IgD-negative memory B cell (primary cell): ENCODE data around the gene KNTC1. TPM values are rescaled to one million over a fixed set of nuclear protein-coding genes. Genes with fewer than 3 reads are reported as not detected.
"Not testable (repeated sequence)": the region's sequence is repeated elsewhere in the genome, so short reads cannot be mapped to it uniquely, and the experiment has no call there.

ENCODE experiments used
- H3K27ac Mint-ChIP-seq, 3 donors: one replicate each; pipeline ENCODE4 v1.8.0; 2020 to 2022; ENCODE audit warnings: mild to moderate bottlenecking in 3 of 3, mixed read lengths in 3 of 3, moderate library complexity in 1 of 3
- H3K27me3 Mint-ChIP-seq: one replicate; pipeline ENCODE4 v1.8.0; 2021; ENCODE audit warnings: mixed read lengths
- H3K36me3 Mint-ChIP-seq: one replicate; pipeline ENCODE4 v1.8.0; 2020; ENCODE audit warnings: mild to moderate bottlenecking, mixed read lengths
- H3K4me1 Mint-ChIP-seq, 3 donors: one replicate each; pipeline ENCODE4 v1.8.0; 2020 to 2022; ENCODE audit warnings: mixed read lengths in 3 of 3, mild to moderate bottlenecking in 1 of 3
- H3K4me3 Mint-ChIP-seq, 4 donors: one replicate each; pipeline ENCODE4 v1.8.0; 2020 to 2022; ENCODE audit warnings: mild to moderate bottlenecking in 4 of 4, mixed read lengths in 4 of 4, moderate library complexity in 3 of 4
- H3K9me3 Mint-ChIP-seq, 3 donors: one replicate each; pipeline ENCODE4 v1.8.0; 2020 to 2021; ENCODE audit warnings: mixed read lengths in 3 of 3, mild to moderate bottlenecking in 1 of 3
- polyA plus RNA-seq: library from polyadenylated mRNA; unstranded; fragments of 300-500 nt; fragmentation: Illumina TruSeq; gene quantifications from one replicate; pipeline ENCODE4 v1.2.3, GENCODE V29; 2021

The KNTC1 gene
- polyA plus RNA-seq, 1 donor from 2014 or later: 5.2 TPM

DNA sequence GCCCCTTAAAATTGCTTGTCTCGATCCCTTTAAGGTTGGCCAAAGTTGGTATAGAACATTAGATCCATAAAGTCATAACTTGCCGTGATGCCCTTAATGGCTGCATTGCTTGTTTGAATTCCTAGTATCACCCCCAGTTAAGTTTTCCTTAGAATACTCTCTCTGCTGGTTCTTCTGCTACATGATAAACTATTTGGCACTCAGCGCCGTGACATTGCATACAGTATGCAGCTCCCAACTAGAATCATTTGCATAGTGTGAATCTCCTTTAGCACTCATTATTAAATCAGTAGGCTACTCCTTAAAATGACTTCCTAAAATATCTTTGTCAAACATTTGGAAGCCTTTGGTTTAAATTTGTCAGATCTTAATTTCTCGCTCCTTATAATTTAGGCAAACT, 42.2 kb downstream of the KNTC1 start:
- no peak overlapping the region for H3K4me3 Mint-ChIP-seq
- peaks cover 4% of the 10 kb centered on the region for H3K36me3 Mint-ChIP-seq
- no peaks in the 10 kb centered on the region for H3K9me3 Mint-ChIP-seq
- no peaks in the 10 kb centered on the region for H3K27me3 Mint-ChIP-seq
- no peak overlapping the region for H3K27ac Mint-ChIP-seq
- H3K4me1 Mint-ChIP-seq: no peaks in the 10 kb centered on the region

- H3K4me3 Mint-ChIP-seq, H3K9me3 Mint-ChIP-seq, H3K36me3 Mint-ChIP-seq, H3K27ac Mint-ChIP-seq, H3K4me1 Mint-ChIP-seq, H3K27me3 Mint-ChIP-seq: not testable (repeated sequence)
Observed at GRCh38 chr12:122570006-122570405, 43.0 kb downstream of the KNTC1 start.

DNA sequence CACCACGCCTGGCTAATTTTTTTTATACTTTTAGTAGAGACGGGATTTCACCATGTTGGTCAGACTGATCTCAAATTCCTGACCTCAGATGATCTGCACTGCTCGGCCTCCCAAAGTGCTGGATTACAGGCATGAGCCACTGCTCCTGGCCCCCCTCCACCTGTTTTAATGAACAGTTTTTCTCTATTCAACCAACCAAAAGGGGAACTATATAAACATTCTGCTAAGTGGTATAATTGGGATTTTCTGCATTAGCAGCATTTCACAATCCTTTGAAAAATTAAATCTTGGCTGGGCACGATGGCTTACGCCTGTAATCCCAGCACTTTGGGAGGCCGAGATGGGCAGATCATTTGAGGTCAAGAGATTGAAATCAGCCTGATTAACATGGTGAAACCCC, 44.8 kb downstream of the KNTC1 start:
- Mint-ChIP-seq H3K4me3 (no peak overlapping the region), H3K36me3 (peaks cover 10% of the 10 kb centered on the region), H3K27me3 (no peaks in the 10 kb centered on the region), H3K27ac (no peak overlapping the region), H3K9me3 (no peaks in the 10 kb centered on the region), H3K4me1 (peaks cover 0 to 2% (median 0%) of the 10 kb centered on the region in 3 donors)

GRCh38 chr12:122583294-122583693, 56.2 kb downstream of the KNTC1 start:
- H3K9me3 Mint-ChIP-seq, H3K27ac Mint-ChIP-seq, H3K27me3 Mint-ChIP-seq, H3K4me1 Mint-ChIP-seq, H3K4me3 Mint-ChIP-seq, H3K36me3 Mint-ChIP-seq: not testable (repeated sequence)

DNA sequence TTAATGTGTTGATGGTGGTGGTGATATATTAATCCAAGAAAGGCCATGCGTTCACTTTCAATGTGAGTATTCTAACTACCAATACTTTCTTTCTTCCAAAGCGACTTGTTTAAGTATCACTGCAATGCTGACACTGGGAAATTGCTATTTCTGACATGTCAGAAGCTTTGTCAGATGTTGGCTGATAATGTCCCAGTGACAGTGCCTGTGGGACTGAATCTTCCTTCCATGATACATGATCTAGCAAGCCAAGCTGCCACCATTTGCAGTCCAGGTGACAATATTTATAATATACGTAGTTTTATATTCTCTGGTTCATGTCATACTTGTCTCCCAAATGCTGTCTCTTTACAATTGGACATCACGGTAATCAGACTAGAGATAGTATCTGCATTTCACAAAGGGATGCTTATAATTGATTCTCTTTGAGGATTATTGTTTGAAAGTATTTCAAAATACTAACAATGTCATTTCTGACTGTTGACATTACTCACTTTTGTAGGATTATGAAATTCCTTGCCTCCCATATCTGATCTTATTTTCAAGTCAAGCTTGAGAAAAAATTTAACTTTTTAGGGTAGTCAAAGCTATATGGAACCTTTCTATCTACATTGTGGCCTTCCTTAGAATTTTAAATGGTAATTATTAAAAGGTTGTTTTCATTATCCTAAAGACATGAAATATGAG, 57.3 kb downstream of the KNTC1 start:
- Mint-ChIP-seq H3K36me3 (peaks cover 6% of the 10 kb centered on the region), H3K9me3 (no peaks in the 10 kb centered on the region), H3K27ac (no peak overlapping the region), H3K4me3 (no peak overlapping the region), H3K27me3 (no peaks in the 10 kb centered on the region), H3K4me1 (no peaks in the 10 kb centered on the region)

DNA sequence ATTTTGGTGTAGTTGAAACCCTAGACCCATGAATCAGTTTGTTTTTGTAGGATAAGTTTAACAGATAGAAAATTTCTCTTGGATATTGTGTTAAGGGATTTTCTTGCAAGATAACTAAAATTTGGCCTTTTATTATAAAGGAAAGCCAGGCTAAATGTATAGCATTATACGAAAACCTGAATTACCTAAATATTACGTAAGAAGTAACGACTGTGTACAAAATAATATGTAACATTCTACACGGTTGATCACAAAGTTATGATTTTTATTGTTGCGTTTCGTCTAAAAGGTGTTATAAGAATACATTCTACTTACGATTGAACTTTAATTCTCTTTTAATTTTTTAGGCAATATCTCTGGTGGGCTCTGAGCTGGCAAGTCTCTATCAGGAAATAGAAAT, 63.9 kb downstream of the KNTC1 start:
- Mint-ChIP-seq H3K36me3 (peaks cover 6% of the 10 kb centered on the region), H3K4me3 (no peak overlapping the region), H3K4me1 (no peaks in the 10 kb centered on the region), H3K27ac (no peak overlapping the region), H3K9me3 (no peaks in the 10 kb centered on the region), H3K27me3 (no peaks in the 10 kb centered on the region)

GRCh38 chr12:122591966-122592365, 64.9 kb downstream of the KNTC1 start:
- not testable (repeated sequence) for H3K27ac Mint-ChIP-seq, H3K4me1 Mint-ChIP-seq, H3K27me3 Mint-ChIP-seq, H3K36me3 Mint-ChIP-seq, H3K4me3 Mint-ChIP-seq, H3K9me3 Mint-ChIP-seq

DNA sequence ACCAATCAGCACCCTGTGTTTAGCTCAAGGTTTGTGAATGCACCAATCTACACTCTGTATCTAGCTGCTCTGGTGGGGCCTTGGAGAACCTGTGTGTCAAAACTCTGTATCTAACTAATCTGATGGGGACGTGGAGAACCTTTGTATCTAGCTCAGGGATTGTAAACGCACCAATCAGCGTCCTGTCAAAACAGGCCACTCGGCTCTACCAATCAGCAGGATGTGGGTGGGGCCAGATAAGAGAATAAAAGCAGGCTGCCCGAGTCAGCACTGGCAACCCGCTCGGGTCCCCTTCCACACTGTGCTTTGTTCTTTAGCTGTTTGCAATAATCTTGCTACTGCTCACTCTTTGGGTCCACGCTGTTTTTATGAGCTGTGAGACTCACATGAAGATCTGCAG, 65.5 kb downstream of the KNTC1 start:
- not testable (repeated sequence) for H3K4me1 Mint-ChIP-seq, H3K36me3 Mint-ChIP-seq, H3K9me3 Mint-ChIP-seq, H3K4me3 Mint-ChIP-seq, H3K27me3 Mint-ChIP-seq, H3K27ac Mint-ChIP-seq

GRCh38 chr12:122593910-122594309, 66.9 kb downstream of the KNTC1 start:
- H3K4me3 Mint-ChIP-seq: no peak overlapping the region
- H3K9me3 Mint-ChIP-seq: no peaks in the 10 kb centered on the region
- H3K36me3 Mint-ChIP-seq: peaks cover 6% of the 10 kb centered on the region
- H3K4me1 Mint-ChIP-seq: no peaks in the 10 kb centered on the region
- H3K27ac Mint-ChIP-seq: no peak overlapping the region
- no peaks in the 10 kb centered on the region for H3K27me3 Mint-ChIP-seq

DNA sequence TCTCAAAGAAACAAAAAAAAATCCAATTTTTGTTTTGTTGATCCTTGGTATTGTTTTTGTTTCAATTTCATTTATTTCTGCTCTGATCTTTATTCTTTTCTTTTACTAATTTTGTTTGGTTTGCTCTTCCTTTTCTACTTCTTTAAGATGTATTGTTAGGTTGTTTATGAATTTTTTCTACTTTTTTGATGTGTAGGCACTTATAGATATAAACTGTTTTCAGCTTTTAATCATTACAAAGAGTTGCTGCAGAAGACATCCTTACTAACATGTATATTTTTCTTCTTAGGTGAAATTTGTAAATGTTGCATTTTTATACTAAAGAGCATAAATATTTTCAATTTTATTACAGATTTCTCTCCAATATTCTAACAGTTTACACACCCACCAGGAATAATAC, 69.8 kb downstream of the KNTC1 start:
- Mint-ChIP-seq H3K9me3 (no peaks in the 10 kb centered on the region), H3K27me3 (no peaks in the 10 kb centered on the region), H3K27ac (no peak overlapping the region), H3K4me1 (no peaks in the 10 kb centered on the region), H3K36me3 (peaks cover 6% of the 10 kb centered on the region), H3K4me3 (no peak overlapping the region)

DNA sequence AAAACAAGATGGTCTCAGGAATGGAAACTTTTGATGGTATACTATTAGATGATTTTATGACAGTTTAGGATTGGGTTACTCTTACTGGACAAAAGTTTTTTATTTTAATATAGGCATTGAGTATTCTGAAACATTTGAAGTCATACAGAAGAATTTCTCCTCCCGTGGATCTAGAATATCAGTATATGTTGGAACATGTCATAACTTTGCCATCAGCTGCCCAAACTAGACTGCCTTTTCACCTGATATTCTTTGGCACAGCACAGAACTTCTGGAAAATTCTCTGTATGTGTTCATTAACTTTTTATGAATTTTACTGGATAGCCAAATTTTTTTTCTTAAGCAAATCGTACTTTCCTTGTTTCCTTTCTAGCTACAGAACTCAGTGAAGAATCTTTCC, 75.4 kb downstream of the KNTC1 start:
- Mint-ChIP-seq H3K9me3 (no peaks in the 10 kb centered on the region), H3K36me3 (peaks cover 9% of the 10 kb centered on the region), H3K4me3 (no peak overlapping the region), H3K27me3 (no peaks in the 10 kb centered on the region), H3K27ac (no peak overlapping the region), H3K4me1 (no peaks in the 10 kb centered on the region)

DNA sequence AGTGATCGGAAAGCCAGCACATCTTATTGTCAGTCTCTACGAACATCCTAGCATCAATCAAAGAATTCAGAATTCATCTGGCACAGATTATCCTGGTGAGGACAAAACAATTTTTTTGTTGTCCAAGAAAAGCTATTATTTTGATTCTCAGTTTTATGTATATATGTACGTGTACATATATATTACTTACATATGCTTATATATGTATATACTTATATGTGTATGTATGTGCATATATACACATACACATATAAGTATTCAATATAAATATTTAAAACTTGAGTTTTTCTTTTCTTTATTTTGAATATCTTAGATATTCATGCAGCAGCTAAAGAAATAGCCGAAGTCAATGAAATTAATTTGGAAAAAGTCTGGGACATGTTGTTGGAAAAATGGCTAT, 77.9 kb downstream of the KNTC1 start:
- H3K36me3 Mint-ChIP-seq: peaks cover 9% of the 10 kb centered on the region
- no peak overlapping the region for H3K27ac Mint-ChIP-seq
- no peak overlapping the region for H3K4me3 Mint-ChIP-seq
- H3K27me3 Mint-ChIP-seq: no peaks in the 10 kb centered on the region
- no peaks in the 10 kb centered on the region for H3K9me3 Mint-ChIP-seq
- H3K4me1 Mint-ChIP-seq: no peaks in the 10 kb centered on the region

DNA sequence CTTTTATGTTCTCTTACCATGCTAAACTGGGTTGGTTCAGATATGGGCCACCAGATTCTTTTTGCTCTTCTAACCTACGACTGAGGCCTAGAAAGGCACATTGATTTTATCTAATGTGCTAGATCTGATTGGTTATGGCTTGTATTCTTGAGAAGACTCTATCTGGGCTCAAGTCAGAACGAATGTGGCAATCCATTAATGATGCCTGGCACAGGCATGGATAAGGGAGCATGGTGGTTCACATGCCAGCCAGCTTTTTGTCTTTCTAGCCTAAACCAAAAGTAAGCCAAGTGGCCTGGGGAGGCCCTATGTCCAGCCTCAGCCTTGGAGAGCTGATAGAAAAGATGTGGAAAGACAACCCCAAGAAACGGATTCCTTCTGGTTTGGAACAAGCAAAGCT, 82.7 kb downstream of the KNTC1 start:
- Mint-ChIP-seq H3K27me3 (no peaks in the 10 kb centered on the region), H3K36me3 (peaks cover 5% of the 10 kb centered on the region), H3K9me3 (no peaks in the 10 kb centered on the region)

DNA sequence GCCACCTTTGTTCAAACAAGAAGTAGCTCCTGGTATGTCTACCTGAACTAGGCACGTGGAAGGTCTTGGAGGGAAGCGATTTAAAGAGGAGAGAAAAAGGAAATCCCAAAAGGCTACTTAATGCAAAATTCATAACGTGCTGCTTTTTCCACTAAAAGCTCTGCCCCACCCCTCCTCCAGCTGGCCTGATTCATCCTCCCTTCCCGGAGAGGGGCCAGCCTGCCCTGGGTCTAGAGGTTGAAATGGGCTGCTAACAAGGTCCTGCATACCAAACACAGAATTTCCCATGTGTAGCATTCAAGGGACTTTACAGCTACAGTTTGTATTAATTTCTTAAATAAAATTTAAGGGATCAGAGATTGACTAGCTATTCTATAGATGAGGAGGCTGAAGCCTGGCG, 83.2 kb downstream of the KNTC1 start:
- Mint-ChIP-seq H3K36me3 (peaks cover 6% of the 10 kb centered on the region), H3K27ac (no peak overlapping the region), H3K9me3 (no peaks in the 10 kb centered on the region), H3K4me1 (peaks cover 4 to 6% (median 6%) of the 10 kb centered on the region in 3 donors), H3K4me3 (no peak overlapping the region), H3K27me3 (no peaks in the 10 kb centered on the region)

More for the DNA sequence above, 82.7 kb downstream of the KNTC1 start:
- peaks cover 4 to 6% (median 6%) of the 10 kb centered on the region in 3 donors for H3K4me1 Mint-ChIP-seq
- H3K27ac Mint-ChIP-seq: no peak overlapping the region
- H3K4me3 Mint-ChIP-seq: no peak overlapping the region

- Mint-ChIP-seq H3K36me3 (peaks cover 6% of the 10 kb centered on the region), H3K4me3 (no peak overlapping the region), H3K27ac (no peak overlapping the region), H3K9me3 (no peaks in the 10 kb centered on the region), H3K4me1 (peaks cover 4 to 6% (median 6%) of the 10 kb centered on the region in 3 donors), H3K27me3 (no peaks in the 10 kb centered on the region)
Observed at GRCh38 chr12:122610911-122611310, 83.9 kb downstream of the KNTC1 start.

- H3K36me3 Mint-ChIP-seq: peaks cover 18% of the 10 kb centered on the region
- no peak overlapping the region for H3K27ac Mint-ChIP-seq
- H3K9me3 Mint-ChIP-seq: no peaks in the 10 kb centered on the region
- H3K4me1 Mint-ChIP-seq: peaks cover 4 to 6% (median 6%) of the 10 kb centered on the region in 3 donors
- H3K27me3 Mint-ChIP-seq: no peaks in the 10 kb centered on the region
- no peak overlapping the region for H3K4me3 Mint-ChIP-seq
Observed at GRCh38 chr12:122614839-122615238, 87.8 kb downstream of the KNTC1 start.

GRCh38 chr12:122615780-122616179, 88.7 kb downstream of the KNTC1 start:
- Mint-ChIP-seq H3K27me3 (no peaks in the 10 kb centered on the region), H3K27ac (no peak overlapping the region), H3K4me1 (peaks cover 4 to 6% (median 6%) of the 10 kb centered on the region in 3 donors), H3K9me3 (no peaks in the 10 kb centered on the region), H3K36me3 (peaks cover 21% of the 10 kb centered on the region), H3K4me3 (no peak overlapping the region)
